ENCODE results near the gene AP2B1.

The AP2B1 gene

GRCh38 chr17:35740997-35741931 lies 154.1 kb downstream of the AP2B1 start:
- DNase-seq (ENCODE audit: low read depth) = peak; percentile 27
- no peak overlapping the region for H3K4me3 ChIP-seq (ENCODE audit: low read length)
- TF ChIP-seq CTCF (IDR thresholded peaks at IDR 0.05; ENCODE audit: insufficient read depth, low read depth, low read length, missing control alignments) = no peak

- no peak for TF ChIP-seq CTCF (IDR thresholded peaks at IDR 0.05; ENCODE audit: insufficient read depth, low read depth, low read length, missing control alignments)
- no peak overlapping the region for H3K4me3 ChIP-seq (ENCODE audit: low read length)
Observed at GRCh38 chr17:35742496-35742895, 155.4 kb downstream of the AP2B1 start.

GRCh38 chr17:35742896-35743477 lies 155.9 kb downstream of the AP2B1 start:
- no peak for DNase-seq (ENCODE audit: low read depth)
- TF ChIP-seq CTCF (IDR thresholded peaks at IDR 0.05; ENCODE audit: insufficient read depth, low read depth, low read length, missing control alignments) = no peak

More at GRCh38 chr17:35742496-35742895, 155.4 kb downstream of the AP2B1 start:
- no peak for DNase-seq (ENCODE audit: low read depth)

GRCh38 chr17:35743626-35744328 lies 156.7 kb downstream of the AP2B1 start:
- no peak for TF ChIP-seq CTCF (IDR thresholded peaks at IDR 0.05; ENCODE audit: insufficient read depth, low read depth, low read length, missing control alignments)
- H3K4me3 ChIP-seq (ENCODE audit: low read length) = no peak overlapping the region
- peak; percentile 64 for DNase-seq (ENCODE audit: low read depth)

More at GRCh38 chr17:35742896-35743477, 155.9 kb downstream of the AP2B1 start:
- no peak overlapping the region for H3K4me3 ChIP-seq (ENCODE audit: low read length)

GRCh38 chr17:35744830-35745229 lies 157.7 kb downstream of the AP2B1 start:
- DNase-seq (ENCODE audit: low read depth) = no peak
- TF ChIP-seq CTCF (IDR thresholded peaks at IDR 0.05; ENCODE audit: insufficient read depth, low read depth, low read length, missing control alignments) = no peak

GRCh38 chr17:35745246-35745645 lies 158.1 kb downstream of the AP2B1 start:
- no peak overlapping the region for H3K4me3 ChIP-seq (ENCODE audit: low read length)
- no peak for TF ChIP-seq CTCF (IDR thresholded peaks at IDR 0.05; ENCODE audit: insufficient read depth, low read depth, low read length, missing control alignments)
- no peak for DNase-seq (ENCODE audit: low read depth)

More at GRCh38 chr17:35744830-35745229, 157.7 kb downstream of the AP2B1 start:
- H3K4me3 ChIP-seq (ENCODE audit: low read length) = no peak overlapping the region
